ENCODE data around the gene KANSL1.

DNA sequence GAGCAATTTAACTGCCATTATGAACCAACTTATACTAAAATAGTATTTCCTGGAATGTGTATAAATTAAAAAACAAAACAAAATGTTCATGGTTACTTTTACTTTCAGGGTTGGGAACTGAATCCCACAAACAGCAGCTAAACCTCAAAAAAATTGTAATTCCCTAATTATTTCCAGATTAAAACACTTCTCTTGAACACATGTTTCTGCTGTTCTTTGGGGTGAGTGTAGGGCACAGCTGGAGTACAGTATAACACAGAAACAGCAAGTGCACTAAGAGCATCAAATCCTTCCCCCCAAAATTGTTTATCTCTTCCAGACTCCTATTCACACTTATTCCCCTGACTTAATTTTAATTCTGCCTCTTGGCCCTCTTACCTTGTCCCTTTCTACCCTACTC lies 56.4 kb downstream of the KANSL1 start:
- TF ChIP-seq, protein P1, sequence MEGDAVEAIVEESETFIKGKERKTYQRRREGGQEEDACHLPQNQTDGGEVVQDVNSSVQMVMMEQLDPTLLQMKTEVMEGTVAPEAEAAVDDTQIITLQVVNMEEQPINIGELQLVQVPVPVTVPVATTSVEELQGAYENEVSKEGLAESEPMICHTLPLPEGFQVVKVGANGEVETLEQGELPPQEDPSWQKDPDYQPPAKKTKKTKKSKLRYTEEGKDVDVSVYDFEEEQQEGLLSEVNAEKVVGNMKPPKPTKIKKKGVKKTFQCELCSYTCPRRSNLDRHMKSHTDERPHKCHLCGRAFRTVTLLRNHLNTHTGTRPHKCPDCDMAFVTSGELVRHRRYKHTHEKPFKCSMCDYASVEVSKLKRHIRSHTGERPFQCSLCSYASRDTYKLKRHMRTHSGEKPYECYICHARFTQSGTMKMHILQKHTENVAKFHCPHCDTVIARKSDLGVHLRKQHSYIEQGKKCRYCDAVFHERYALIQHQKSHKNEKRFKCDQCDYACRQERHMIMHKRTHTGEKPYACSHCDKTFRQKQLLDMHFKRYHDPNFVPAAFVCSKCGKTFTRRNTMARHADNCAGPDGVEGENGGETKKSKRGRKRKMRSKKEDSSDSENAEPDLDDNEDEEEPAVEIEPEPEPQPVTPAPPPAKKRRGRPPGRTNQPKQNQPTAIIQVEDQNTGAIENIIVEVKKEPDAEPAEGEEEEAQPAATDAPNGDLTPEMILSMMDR (IDR thresholded peaks at IDR 0.05; ENCODE audit: low read depth, low read length, poor library complexity, severe bottlenecking) = no peak
- TF ChIP-seq EZH2phosphoT487 (IDR thresholded peaks at IDR 0.05; ENCODE audit: borderline replicate concordance, low read length) = no peak

All from DOHH2 (cell line).